HG03378 (cell line): ENCODE data around the gene IGSF9.

Source experiments
- ATAC-seq: cut with Tn5 transposase; IDR thresholded peaks from one replicate; pipeline ENCODE4 v1.9.1; 2021; ENCODE audit warnings: mild to moderate bottlenecking, moderate library complexity; ENCODE audit not compliant: unreplicated experiment

IGSF9 gene

DNA sequence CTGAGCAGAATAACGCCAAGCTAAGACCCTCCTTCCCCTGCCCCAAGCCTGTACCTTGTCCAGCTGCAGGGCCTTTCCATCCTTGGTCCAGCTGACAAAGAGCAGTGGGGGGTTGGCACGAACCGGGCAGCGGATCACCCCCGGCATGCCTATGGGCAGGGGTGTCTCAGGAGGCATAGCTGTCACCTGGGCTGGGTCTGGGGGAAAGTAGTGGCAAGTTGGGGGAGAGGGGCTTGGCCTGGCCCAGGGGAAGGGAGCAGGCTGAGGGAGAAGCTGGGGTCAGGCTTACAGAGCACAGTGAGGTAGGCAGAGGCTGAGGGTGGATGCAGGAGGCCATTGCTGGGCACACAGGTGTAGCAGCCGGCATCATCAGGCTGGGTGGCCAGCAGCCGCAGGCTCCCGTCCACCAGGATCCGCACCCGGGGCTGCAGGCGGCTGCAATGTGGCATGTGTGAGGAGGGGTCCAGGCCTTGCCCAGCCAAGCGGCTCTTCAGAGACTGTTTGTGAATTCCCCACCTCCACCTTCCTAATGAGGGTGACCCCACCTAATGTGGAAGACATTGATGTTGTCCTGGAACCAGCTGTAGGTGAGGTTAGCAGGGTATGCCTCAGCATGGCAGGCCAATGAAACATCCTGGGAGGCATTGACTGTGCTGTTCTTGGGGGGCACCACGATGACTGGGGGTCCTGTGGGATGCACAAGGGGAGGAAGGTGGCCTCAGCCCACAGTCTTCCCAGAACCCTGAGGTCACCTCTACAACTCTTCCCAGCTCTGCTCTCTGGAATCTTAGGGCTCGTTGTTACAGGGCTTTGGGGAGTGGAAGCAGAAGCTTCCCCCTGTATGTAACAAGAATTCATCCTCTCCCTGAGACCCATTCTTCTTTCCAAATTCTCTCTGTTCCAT, 11.0 kb downstream of the IGSF9 start:
- ATAC-seq: no peak

- no peak for ATAC-seq
Observed at GRCh38 chr1:159933347-159933746, 12.1 kb downstream of the IGSF9 start.

DNA sequence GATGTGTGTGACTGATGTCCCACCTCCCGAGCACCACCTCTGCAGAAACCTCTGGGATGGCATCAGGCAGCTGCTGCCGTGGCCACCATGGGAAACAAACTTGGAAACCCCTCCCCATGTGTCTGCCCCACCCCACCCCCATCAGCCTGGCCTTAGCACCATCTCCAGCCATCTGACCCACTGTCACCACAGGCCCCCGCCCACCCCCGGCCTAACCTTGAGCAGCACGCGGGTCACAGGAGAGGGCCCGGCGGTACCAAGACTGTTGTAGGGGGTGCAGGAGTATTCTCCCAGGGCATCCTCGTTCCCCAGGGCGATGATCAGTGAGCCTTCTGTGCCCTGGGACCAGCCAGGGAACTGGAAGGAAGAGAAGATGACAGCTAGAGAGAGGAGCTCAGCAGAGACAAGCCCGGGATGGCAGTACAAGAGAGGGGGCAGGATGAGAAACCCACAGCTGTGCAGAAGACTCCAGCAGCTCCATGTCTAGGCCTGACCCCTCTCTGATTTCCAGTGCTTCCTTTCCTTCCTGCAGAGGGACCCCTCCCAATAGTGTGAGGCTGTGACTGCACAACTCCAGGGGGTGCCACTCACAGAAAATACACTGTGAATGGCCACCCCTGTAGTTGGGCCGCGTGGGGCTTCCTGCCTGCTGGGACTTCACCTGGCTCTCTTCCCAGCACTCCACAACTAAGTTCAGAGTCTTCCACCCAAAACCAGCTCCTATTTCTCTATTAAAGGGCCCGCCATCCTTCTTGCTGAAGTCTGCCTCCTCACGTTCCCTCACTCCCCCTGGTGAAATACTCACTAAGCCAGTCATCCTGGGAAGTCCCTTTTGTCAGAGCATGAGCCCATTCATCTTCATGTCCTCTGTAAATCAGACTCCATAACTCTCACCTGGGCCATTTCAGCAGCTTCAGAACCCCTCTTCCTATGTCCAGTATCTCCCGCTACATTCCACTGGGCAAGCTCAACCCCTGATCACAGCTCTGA, 12.8 kb downstream of the IGSF9 start:
- ATAC-seq: no peak

- ATAC-seq: no peak
Observed at GRCh38 chr1:159931795-159932173, 13.6 kb downstream of the IGSF9 start.

- ATAC-seq: no peak
Observed at GRCh38 chr1:159931101-159931794, 14.2 kb downstream of the IGSF9 start.

- ATAC-seq: no peak
Observed at GRCh38 chr1:159930634-159931033, 14.8 kb downstream of the IGSF9 start.

- ATAC-seq: no peak
Observed at GRCh38 chr1:159930216-159930615, 15.2 kb downstream of the IGSF9 start.

GRCh38 chr1:159929155-159930051, 16.0 kb downstream of the IGSF9 start:
- no peak for ATAC-seq

DNA sequence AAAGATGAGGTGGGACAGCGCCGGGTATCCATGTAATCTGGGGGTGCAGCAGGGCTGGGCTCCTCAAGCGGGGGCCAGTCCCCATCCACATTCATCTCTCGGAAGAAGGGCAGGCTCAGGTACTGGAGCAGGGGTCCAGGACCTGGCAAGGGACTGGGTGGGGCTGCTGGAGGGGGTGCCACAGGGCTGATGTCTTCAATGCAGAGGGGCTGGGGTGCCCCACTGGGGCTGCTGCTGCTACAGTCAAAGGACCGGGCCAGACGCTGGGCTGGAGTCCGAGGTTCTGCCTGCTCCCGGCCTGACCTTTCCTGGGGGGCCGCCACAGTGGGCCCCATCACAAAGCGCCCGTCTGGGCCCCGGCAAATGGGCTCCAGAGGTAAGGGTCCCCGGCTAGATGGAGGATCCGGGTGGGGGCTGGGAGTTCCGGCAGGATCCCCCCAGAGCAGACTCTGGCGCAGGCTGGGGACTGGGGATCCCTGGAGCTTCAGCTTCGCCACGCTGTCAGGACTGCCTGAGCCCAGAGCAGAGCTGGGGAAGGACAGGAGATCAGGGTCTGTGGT, 16.8 kb downstream of the IGSF9 start:
- ATAC-seq: no peak

GRCh38 chr1:159927849-159928431, 17.5 kb downstream of the IGSF9 start:
- no peak for ATAC-seq

DNA sequence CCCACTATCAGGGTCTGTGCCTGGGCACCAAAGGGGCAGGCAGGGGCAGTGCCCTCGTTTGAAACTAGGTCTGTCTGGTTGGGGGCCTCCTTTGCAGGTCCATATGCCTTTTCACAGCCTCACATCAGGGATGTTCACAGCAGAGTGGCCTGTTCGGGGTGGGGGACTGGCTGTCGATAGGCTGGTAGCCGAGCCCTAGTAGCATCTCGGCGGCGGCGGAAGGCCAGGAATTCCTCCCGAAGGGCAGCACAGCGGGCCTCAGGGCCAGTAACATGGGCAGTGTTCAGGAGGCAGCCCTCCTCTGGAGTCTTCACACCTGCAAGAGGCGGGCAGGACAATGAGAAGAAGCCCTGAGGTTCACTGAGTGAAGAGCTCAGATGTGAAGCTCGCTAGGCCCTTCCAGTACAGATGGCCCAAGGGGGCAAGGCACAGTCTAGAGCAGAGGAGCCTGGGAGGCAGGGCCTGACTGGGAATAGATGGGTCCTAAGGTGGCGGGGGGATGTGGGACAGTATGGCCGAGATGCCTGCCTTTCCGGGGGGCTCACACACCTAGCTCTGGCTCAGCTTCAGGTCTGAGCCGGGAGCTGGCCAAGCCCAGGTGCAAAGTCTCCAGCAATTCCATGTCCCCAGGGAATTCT, 18.1 kb downstream of the IGSF9 start:
- no peak for ATAC-seq

DNA sequence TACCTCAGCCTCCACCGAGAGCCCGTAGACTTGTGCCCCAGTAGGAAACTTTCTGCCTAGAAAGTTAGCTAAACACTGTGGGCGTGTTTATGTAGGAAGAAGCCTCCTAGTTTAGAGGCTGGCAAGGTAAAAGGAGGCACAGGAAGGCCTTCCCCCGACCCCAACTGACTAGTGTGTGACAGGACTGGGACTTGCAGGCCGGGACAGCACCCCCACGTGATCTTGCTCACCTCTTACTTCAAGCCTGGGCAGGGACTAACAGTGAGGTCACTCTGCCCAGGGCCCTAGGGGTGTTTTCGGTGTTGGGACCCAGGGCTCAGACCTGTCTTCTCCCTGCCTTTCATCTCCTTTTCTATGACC, 19.7 kb downstream of the IGSF9 start:
- ATAC-seq: peak; percentile 6

DNA sequence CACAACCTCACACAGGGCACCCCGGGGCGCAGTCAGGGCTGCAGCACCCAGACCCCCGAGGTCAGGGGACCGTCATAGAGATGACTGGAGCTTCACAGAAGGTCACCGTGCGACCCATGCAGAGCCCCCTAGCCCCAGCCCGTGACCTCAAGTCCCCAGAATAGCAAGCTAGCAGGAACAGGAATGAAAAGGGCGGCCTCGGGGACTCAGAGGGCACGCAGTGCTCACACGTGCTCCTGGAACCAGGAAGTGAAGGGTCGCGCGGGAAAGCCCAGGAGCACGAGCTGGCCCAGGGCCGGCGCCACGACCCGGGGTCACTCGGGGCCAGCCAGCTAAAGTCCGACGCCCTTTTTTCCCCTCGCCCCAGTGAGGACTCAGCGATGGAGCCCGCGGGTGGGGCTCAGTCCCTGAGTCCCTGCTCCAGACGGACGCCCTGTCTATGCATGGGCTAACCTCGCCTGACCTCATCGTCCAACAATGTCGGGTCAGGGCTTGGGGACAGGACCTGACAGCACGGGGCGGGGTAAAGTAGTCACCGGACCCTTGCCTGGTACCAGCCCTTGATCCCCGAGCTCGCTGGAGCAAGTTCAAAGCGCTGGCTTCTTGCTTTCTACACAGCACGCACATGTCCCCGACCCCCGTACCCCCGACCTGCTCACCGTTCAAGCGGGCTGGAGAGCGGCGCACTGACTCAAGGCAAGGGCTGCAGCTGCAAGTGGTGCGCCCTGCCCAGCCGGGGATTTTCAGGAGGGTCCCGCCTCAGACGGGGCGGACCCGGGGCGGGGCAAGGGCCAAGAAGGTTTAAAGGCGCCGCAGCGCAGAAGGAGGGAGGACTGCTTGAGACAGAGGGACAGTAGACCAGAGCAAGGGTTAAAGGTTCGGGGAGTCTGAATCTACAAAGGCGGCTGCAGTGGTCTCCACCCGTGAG, 20.4 kb downstream of the IGSF9 start, which contains the start of gene TAGLN2:
Gene TAGLN2 (minus strand): TSS at position 717 of the 928 bp plus-strand sequence. CDS start 4,998 bp downstream, outside the sequence.
- ATAC-seq: peak; percentile 61

GRCh38 chr1:159924025-159924790, 21.2 kb downstream of the IGSF9 start:
- no peak for ATAC-seq

- peak; percentile 33 for ATAC-seq
Observed at GRCh38 chr1:159923203-159924024, 22.0 kb downstream of the IGSF9 start.
